ENCODE results near the gene AGBL4. TPM values are rescaled to one million over a fixed set of nuclear protein-coding genes. Genes with fewer than 3 reads are reported as not detected.

Gene AGBL4
- total RNA-seq, 1 experiment from 2014 or later: not detected

- TF ChIP-seq REST (IDR thresholded peaks at IDR 0.05; ENCODE audit: low read depth) (no peak), SRF (IDR thresholded peaks at IDR 0.05; ENCODE audit: low read depth) (no peak), EZH2 (IDR thresholded peaks at IDR 0.05) (no peak), POLR2AphosphoS5 (IDR thresholded peaks at IDR 0.05; ENCODE audit: low read depth, low read length) (no peak), CBX3 (IDR thresholded peaks at IDR 0.05; ENCODE audit: low read depth) (no peak)
Measured at GRCh38 chr1:49677706-49678105, 346.0 kb downstream of the AGBL4 start (continued).

- POLR2A ChIA-PET: no interaction called here
Measured at GRCh38 chr1:49651136-49651535, 372.6 kb downstream of the AGBL4 start.

More at GRCh38 chr1:49651136-49651535, 372.6 kb downstream of the AGBL4 start:
- Histone ChIP-seq H3K9me3 (ENCODE audit: control insufficient read depth in 1 of 2, insufficient read depth in 1 of 2, low read depth in 1 of 2, low read length in 2 of 2) (peaks cover 0 to 8% of the 10 kb centered on the region in 2 experiments; a peak in 2 of 4 replicates), H3K27ac (ENCODE audit: low read depth, low read length) (no peak overlapping the region), H4K20me1 (ENCODE audit: insufficient read depth) (no peaks in the 10 kb centered on the region), H3K4me3 (replicated peaks in 1 of 2; ENCODE audit: low read depth in 1 of 2, low read length in 2 of 2) (no peak overlapping the region), H2AFZ (ENCODE audit: low read depth, low read length, poor library complexity, severe bottlenecking) (no peak overlapping the region), H3K27me3 (ENCODE audit: insufficient read depth, low read length) (no peaks in the 10 kb centered on the region), H3K9ac (ENCODE audit: low read length) (no peak overlapping the region), H3K9me2 (ENCODE audit: insufficient read depth) (no peaks in the 10 kb centered on the region), H3K4me2 (ENCODE audit: low read length) (no peak overlapping the region), H3K36me3 (ENCODE audit: control insufficient read depth in 1 of 2, insufficient read depth in 2 of 2, low read length in 2 of 2) (no peaks in the 10 kb centered on the region), H3K4me1 (ENCODE audit: control insufficient read depth in 1 of 2, insufficient read depth in 2 of 2, low read length in 2 of 2) (no peaks in the 10 kb centered on the region), H3K79me2 (ENCODE audit: insufficient read depth, low read length) (no peaks in the 10 kb centered on the region)
- intact Hi-C loops (cut with micrococcal nuclease): no loop called here
- no TSS peak for BruUV-seq (replicated peaks)
- no peak for ATAC-seq
- no peak for DNase-seq (ENCODE audit: low read depth, low spot score)
- TF ChIP-seq MAX (IDR thresholded peaks at IDR 0.05): no peak
- no peak for TF ChIP-seq REST (IDR thresholded peaks at IDR 0.05; ENCODE audit: low read depth)
- TF ChIP-seq TCF7L2 (IDR thresholded peaks at IDR 0.05; ENCODE audit: borderline replicate concordance, extremely low read depth, insufficient read depth, insufficient read length): no peak
- no peak for TF ChIP-seq POLR2A (IDR thresholded peaks at IDR 0.05; ENCODE audit: borderline replicate concordance, extremely low read depth, insufficient read depth, insufficient read length)
- no peak for TF ChIP-seq POLR2AphosphoS5 (IDR thresholded peaks at IDR 0.05; ENCODE audit: low read depth, low read length)
- TF ChIP-seq ATF3 (IDR thresholded peaks at IDR 0.05): no peak
- no peak for TF ChIP-seq FOSL1 (IDR thresholded peaks at IDR 0.05; ENCODE audit: low read depth)
- no peak for TF ChIP-seq CBX3 (IDR thresholded peaks at IDR 0.05; ENCODE audit: low read depth)
- RAD21 ChIA-PET (ENCODE audit: low non-redundant PET in 1 of 2, low total read pairs in 2 of 2, uncharacterized antibody in 2 of 2, unreplicated experiment in 2 of 2): no interaction called here
- CTCF ChIA-PET: no interaction called here

All from HCT116 (cell line).